GM19351 (cell line): ENCODE results near the gene AMDHD2.

ENCODE experiments used
- ATAC-seq: cut with Tn5 transposase; IDR thresholded peaks from one replicate; pipeline ENCODE4 v1.9.1; 2021; ENCODE audit warnings: mild to moderate bottlenecking, moderate library complexity; ENCODE audit not compliant: unreplicated experiment

Gene AMDHD2

GRCh38 chr16:2515180-2515851, 4.9 kb upstream of the AMDHD2 start:
- ATAC-seq: no peak

GRCh38 chr16:2516391-2517240, 3.6 kb upstream of the AMDHD2 start:
- ATAC-seq: no peak

- no peak for ATAC-seq
Measured at GRCh38 chr16:2517954-2518605, 2.1 kb upstream of the AMDHD2 start.

GRCh38 chr16:2518823-2519710, 1.1 kb upstream of the AMDHD2 start:
- no peak for ATAC-seq

- no peak for ATAC-seq
Measured at GRCh38 chr16:2519711-2520080, 475 bp upstream of the AMDHD2 start.

GRCh38 chr16:2520784-2521531, 787 bp downstream of the AMDHD2 start:
- ATAC-seq: no peak

- ATAC-seq: no peak
Measured at GRCh38 chr16:2523801-2524231, 3.6 kb downstream of the AMDHD2 start.

GRCh38 chr16:2524339-2524938, 4.3 kb downstream of the AMDHD2 start:
- ATAC-seq: no peak

GRCh38 chr16:2526135-2526534, 6.0 kb downstream of the AMDHD2 start:
- no peak for ATAC-seq

GRCh38 chr16:2527071-2527783, 7.1 kb downstream of the AMDHD2 start:
- no peak for ATAC-seq

GRCh38 chr16:2527784-2528100, 7.6 kb downstream of the AMDHD2 start:
- ATAC-seq: no peak

- ATAC-seq: no peak
Measured at GRCh38 chr16:2528161-2529060, 8.2 kb downstream of the AMDHD2 start.

GRCh38 chr16:2529061-2529931, 9.1 kb downstream of the AMDHD2 start:
- no peak for ATAC-seq

- ATAC-seq: no peak
Measured at GRCh38 chr16:2529961-2530628, 9.9 kb downstream of the AMDHD2 start.

- no peak for ATAC-seq
Measured at GRCh38 chr16:2530629-2531318, 10.6 kb downstream of the AMDHD2 start.

GRCh38 chr16:2531371-2531695, 11.2 kb downstream of the AMDHD2 start, which contains the start of gene CEMP1:
CEMP1 (minus strand) TSS chr16:2531408; CDS start chr16:2531073, 335 bp downstream.
- ATAC-seq: no peak
